ENCODE measurements around the gene APBA3. TPM values are rescaled to one million over a fixed set of nuclear protein-coding genes. Genes with fewer than 3 reads are reported as not detected.

Gene APBA3
- total RNA-seq, 1 experiment from 2014 or later = 19.6 TPM

DNA sequence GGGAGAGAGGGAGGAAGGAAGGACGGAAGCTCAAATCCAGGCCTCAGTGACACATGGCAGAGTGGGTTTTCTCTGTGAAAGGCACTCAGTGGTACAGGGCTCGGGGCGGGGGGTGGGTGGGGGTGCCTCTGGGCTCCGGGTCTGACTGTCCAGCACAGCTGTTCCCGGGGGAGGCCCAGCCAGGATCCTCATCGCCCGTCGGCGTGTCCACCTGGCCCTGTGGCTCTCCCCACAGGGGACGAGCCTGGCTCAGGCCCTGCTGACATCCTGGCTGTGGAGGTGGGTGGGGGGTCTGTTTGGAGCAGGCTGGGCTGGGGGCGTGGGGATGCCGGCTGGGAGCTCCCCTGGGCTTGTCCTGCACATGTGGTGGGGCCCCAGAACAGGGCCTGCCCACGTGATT, 42.9 kb upstream of the APBA3 start:
- Mint-ChIP-seq H3K4me3 (ENCODE audit: low read depth, unreplicated experiment) (no peak overlapping the region), H3K9me3 (ENCODE audit: low read depth, unreplicated experiment) (no peaks in the 10 kb centered on the region), H3K27me3 (ENCODE audit: unreplicated experiment) (peaks cover 35% of the 10 kb centered on the region), H3K27ac (ENCODE audit: unreplicated experiment) (no peak overlapping the region), H3K4me1 (ENCODE audit: low read depth, unreplicated experiment) (no peaks in the 10 kb centered on the region), H3K36me3 (ENCODE audit: insufficient read depth, unreplicated experiment) (no peaks in the 10 kb centered on the region)
- intact Hi-C loops (cut with micrococcal nuclease; ENCODE audit: unreplicated experiment) = no loop called here
- no peak for TF ChIP-seq CTCF (IDR thresholded peaks at IDR 0.05; ENCODE audit: unreplicated experiment)
- no peak for DNase-seq
- no TSS peak for BruUV-seq (replicated peaks)
- CTCF ChIA-PET = interaction anchor here (0.5 kb wide), 1 partner anchor 259 kb away, joined by 3 read pairs; no protein-coding TSS in a partner anchor

DNA sequence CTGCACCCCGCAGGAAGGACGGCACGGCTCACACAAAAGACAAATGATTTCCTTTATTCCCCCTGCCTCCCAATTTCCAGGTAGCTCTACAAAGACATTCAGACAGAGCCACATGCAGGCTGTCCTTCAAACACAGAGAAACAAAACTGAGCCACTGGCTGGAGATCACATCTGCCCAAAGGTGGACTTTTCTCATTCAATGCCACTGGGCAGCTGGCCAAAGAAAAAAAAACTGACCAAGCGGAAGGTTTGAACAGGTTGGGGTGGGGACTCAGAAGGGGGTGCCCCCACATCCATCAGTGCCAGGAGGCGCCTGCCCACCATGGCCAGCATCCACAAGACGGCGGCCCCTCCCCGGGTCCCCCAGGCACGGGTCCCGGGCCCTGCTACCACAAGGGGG, 42.5 kb upstream of the APBA3 start:
- BruUV-seq (replicated peaks) = no TSS peak
- no peak for DNase-seq
- intact Hi-C loops (cut with micrococcal nuclease; ENCODE audit: unreplicated experiment) = no loop called here
- Mint-ChIP-seq H3K4me1 (ENCODE audit: low read depth, unreplicated experiment) (no peaks in the 10 kb centered on the region), H3K9me3 (ENCODE audit: low read depth, unreplicated experiment) (no peaks in the 10 kb centered on the region), H3K36me3 (ENCODE audit: insufficient read depth, unreplicated experiment) (no peaks in the 10 kb centered on the region), H3K27me3 (ENCODE audit: unreplicated experiment) (peaks cover 40% of the 10 kb centered on the region), H3K27ac (ENCODE audit: unreplicated experiment) (no peak overlapping the region), H3K4me3 (ENCODE audit: low read depth, unreplicated experiment) (no peak overlapping the region)
- TF ChIP-seq CTCF (IDR thresholded peaks at IDR 0.05; ENCODE audit: unreplicated experiment) = no peak
- CTCF ChIA-PET = no interaction called here

DNA sequence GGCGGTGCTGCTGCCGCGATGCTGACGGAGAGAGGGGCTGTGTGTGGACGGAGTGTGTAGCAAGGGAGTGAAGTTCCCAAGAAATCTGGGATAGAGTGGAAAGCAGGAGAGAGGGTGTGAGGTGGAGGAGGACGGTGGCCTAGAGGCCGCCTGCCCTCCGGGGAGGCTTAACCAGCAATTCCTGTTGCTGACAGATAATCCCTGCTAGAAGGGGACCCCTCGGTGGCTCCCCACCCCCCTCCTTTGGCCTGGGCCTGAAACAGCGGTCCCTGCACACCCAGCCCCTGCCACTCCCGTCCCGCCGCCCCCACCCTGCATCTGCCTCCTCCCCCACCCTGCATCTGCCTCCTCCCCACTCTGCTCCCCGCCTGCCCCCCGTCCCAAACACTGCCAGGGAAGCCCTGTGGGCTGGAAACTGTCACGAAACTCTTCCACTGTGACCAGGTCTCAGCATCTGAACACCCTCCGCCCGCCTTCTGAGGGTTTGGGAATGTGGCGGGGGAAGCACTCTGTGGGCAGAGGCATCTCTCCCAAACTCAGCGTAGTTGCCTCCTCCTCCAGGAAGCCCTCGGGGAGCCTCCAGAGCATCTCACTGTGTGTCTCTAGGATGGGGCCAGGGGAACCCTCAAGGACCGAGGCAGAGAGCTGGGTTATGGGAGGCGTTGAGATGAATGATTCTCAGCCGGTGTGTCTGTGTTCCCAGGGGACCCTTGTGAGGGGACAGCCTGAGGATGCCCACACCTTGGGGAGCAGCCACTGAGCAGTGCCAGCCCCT, 41.8 kb upstream of the APBA3 start:
- CTCF ChIA-PET = no interaction called here
- Mint-ChIP-seq H3K36me3 (ENCODE audit: insufficient read depth, unreplicated experiment) (no peaks in the 10 kb centered on the region), H3K9me3 (ENCODE audit: low read depth, unreplicated experiment) (no peaks in the 10 kb centered on the region), H3K27me3 (ENCODE audit: unreplicated experiment) (peaks cover 44% of the 10 kb centered on the region), H3K27ac (ENCODE audit: unreplicated experiment) (no peak overlapping the region), H3K4me1 (ENCODE audit: low read depth, unreplicated experiment) (no peaks in the 10 kb centered on the region), H3K4me3 (ENCODE audit: low read depth, unreplicated experiment) (no peak overlapping the region)
- DNase-seq = no peak
- TF ChIP-seq CTCF (IDR thresholded peaks at IDR 0.05; ENCODE audit: unreplicated experiment) = no peak
- intact Hi-C loops (cut with micrococcal nuclease; ENCODE audit: unreplicated experiment) = no loop called here
- BruUV-seq (replicated peaks) = no TSS peak

DNA sequence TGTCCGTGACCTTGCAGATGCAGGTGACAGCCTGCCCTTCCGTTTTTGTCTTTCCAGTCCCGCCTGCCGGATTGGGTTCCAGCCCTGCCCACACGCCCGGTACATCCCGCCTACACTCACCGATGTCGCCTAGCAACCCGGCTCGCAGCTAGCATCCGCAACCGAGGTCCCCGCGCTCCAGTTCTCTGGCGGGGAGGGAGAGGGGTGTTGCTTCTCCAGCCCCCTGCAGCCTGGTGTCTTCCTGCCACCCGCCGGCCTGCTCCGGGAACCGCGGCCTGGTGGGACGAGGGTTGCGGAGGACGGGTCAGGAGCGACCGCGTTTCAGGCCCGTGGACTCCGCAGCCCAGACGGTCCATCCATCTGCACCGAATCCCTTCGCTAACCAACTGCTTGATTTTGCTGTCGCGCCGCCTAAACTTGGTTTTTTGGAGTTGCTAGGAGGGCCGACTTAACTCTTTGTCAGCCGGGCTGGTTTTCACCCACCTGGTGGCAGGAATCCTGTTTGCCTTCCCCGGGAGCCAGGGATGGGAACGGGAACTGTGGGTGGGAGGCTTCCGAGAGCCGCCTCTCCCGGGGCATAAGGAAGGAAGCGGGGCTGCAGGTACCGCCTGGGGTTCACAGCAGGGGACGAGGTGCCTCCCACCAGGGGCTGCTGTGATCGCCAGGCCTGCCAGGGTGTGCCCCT, 40.1 kb upstream of the APBA3 start:
- no peaks in the 10 kb centered on the region for H3K4me1 Mint-ChIP-seq (ENCODE audit: low read depth, unreplicated experiment)
- no peak overlapping the region for H3K4me3 Mint-ChIP-seq (ENCODE audit: low read depth, unreplicated experiment)
- H3K9me3 Mint-ChIP-seq (ENCODE audit: low read depth, unreplicated experiment) = peaks cover 4% of the 10 kb centered on the region
- H3K27me3 Mint-ChIP-seq (ENCODE audit: unreplicated experiment) = peaks cover 53% of the 10 kb centered on the region
- no TSS peak for BruUV-seq (replicated peaks)
- no peak for TF ChIP-seq CTCF (IDR thresholded peaks at IDR 0.05; ENCODE audit: unreplicated experiment)
- no peak for DNase-seq
- H3K36me3 Mint-ChIP-seq (ENCODE audit: insufficient read depth, unreplicated experiment) = no peaks in the 10 kb centered on the region
- CTCF ChIA-PET = no interaction called here
- no peak overlapping the region for H3K27ac Mint-ChIP-seq (ENCODE audit: unreplicated experiment)
- intact Hi-C loops (cut with micrococcal nuclease; ENCODE audit: unreplicated experiment) = no loop called here
